NCI-H1105 treated with DMSO at 0.1 percent for 48 hours (cell line): ENCODE results near the gene AKAP8L.

Experiments
- DNase-seq: peaks from one replicate; lab custom pipeline; 2025; lab: John Stamatoyannopoulos, UW

Gene AKAP8L, protein sequence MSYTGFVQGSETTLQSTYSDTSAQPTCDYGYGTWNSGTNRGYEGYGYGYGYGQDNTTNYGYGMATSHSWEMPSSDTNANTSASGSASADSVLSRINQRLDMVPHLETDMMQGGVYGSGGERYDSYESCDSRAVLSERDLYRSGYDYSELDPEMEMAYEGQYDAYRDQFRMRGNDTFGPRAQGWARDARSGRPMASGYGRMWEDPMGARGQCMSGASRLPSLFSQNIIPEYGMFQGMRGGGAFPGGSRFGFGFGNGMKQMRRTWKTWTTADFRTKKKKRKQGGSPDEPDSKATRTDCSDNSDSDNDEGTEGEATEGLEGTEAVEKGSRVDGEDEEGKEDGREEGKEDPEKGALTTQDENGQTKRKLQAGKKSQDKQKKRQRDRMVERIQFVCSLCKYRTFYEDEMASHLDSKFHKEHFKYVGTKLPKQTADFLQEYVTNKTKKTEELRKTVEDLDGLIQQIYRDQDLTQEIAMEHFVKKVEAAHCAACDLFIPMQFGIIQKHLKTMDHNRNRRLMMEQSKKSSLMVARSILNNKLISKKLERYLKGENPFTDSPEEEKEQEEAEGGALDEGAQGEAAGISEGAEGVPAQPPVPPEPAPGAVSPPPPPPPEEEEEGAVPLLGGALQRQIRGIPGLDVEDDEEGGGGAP

DNA sequence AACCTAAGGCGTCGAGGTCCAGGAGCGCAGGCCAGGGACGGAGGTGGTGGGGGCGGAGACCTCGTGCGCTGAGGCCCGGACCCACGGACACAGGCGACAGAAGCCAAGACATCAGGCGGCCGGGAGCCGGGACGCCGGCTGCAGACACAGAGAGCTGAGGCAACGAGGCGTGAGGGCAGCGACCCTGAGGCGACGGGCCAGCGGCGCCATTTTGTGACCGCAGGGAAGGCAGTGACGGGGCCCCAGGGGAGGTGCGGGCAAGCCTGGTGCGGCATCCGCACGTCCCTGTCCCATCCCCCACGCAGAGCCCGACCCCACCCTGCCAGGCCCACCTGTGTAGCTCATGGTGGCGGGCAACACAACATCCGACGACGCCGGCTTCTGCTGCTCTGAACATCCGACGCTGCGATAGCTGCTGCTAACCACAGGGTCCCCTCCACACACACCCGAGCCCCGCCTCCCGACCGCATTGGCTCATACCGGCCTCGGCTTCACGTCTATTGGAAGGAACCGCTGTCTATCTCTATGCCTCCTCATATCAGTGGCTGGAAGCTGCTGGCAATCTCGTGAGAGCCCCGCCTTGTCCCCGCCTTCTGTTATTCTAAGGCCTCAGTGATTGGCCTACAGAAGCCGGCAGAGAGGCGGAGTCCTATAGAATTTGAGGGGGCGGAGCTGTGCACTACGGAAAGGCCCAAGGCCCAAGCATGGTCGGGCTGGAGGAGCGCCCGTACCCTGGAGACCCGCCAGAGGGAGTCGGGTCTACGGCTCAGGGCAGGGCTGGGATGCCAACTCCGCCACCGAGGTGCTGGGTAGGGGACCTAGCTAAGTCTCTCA is at the start of gene AKAP8L:
Gene AKAP8L, minus strand, starts transcription at position 410 of the 834 bp plus-strand sequence. Its CDS starts 65 bp downstream, at position 345.
- peak; percentile 99 for DNase-seq

DNA sequence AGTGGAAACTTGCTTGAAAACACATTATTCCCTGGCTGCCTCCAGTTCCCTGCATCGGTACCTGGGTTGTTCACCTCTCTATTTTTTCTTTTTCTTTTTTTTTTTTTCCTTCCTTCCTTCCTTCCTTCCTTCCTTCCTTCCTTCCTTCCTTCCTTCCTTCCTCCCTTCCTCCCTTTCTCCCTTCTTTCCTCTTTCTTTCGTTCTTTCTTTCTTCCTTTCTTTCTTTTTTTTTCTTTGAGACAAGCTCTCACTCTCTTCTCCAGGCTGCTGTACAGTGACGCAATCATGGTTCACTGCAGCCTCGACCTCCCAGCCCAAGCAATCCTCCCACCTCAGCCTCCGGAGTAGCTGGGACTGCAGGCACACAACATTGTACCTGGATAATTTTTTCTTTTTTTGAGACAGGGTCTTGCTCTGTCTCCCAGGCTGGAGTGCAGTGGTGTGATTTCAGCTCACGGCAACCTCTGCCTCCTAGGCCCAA is 49.0 kb upstream of the AKAP8L start:
- no peak for DNase-seq

DNA sequence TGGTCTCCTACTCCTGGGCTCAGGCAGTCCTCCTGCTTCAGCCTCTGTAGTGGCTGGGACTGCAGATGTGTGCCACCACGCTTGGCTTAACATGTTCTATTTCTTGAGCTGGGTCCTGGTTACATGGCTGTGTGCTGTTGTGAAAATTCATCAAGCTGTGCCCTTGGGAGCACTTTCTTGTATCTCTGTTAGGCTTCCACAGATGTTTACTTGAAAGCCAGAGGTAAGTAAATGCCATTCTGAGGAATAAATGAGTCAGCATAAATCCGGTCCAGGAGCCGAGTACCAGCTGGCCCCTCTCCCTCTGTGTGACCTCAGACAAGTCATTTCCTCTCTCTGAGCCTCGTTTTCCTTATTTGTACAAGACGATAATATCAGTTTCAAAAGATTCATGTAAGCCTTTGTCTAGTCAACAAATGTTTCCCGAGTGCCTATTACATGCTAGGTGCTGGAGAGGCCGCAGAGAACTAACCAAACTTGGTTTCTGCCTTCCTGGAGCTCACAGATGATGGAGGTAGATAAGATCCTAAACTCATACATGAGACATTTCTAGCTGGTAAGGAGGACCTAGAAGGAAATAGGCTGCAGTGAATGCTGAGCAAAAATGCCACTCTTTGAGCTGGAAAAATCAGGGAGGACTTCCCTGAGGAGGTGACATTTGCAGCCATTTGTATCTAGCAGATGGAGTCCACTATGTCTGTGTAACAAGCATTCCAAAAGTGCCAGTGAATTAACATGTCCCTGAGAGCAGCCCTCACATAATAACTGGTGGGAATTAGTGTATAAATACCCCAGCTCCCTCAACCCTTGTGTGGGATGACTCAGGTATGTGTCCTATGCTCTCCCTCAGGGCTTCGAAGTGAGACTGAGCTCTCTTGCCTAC is 48.3 kb upstream of the AKAP8L start:
- no peak for DNase-seq

DNA sequence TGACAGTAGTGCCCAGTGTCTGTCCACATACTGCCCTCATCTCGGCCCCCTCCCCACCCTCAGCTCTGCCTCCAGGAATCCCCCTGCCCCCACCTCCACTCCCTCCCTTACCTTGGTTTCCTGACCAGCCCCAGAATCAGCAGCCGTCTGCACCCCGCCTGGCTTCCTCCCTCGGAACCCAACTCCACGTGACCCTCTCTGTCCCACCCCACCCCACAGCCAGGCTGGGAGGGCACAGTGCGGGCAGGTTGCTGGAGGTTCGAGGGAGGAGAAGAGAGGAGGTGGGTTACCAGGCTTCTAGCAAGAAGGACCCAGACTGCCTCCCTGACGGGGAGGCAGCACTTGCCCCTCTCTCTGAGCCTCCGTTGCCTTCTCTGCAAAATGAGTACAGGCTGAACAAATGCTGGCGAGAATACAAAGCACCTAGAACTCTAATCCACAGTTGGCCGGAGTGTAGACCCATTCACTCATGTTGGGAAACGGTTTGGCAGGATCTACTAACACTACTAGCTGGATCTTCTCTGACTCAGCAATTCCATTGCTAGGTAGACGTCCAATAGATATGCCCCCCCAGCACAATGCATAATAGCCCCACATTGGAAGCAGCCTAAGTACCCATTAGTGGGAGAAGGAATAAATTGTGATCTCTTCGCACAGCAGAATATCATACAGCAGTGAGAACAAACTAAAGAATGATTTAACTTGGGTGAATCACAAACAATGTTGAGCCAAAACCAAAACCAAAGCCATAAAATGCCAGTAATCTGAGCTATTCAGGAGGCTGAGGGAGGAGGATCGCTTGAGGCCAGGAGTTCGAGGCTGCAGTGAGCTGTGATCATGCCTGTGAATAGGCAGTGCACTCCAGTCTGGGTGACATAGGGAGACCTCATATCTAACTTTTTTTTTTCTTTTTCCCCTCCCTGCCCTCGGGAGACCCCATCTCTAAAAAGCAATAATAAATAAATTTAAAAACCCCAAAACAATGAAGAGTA is 45.9 kb upstream of the AKAP8L start, which contains the start of gene RASAL3:
Gene RASAL3, minus strand, starts transcription at position 151 of the 992 bp plus-strand sequence. CDS start 186 bp downstream, outside the sequence.
- DNase-seq, result no peak

DNA sequence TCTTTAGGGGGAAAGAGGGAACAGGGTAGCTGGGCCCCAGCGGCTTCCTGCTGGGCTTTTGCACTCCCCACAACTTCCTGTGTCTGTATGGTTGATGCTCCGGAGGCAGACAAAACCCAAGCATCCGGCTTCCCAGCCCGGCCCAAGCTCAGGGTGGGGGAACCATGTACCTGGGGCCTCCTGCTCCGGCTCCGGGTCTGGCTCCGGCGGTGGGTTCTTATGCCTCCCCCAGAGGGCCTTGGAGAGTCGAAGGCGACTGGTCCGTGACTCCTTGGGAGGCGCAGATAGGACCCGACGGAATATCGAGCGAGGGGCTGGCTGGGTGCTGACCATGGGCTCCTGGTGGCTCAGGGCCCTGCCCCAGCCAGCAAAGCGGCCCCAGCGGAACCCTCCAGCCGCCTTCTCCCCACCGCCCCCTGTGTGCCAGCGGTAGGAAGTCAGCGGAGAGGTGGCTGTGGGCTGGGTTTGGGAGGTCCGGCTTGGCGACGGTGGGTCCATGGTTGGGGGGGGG is 45.1 kb upstream of the AKAP8L start:
- DNase-seq, result no peak

DNA sequence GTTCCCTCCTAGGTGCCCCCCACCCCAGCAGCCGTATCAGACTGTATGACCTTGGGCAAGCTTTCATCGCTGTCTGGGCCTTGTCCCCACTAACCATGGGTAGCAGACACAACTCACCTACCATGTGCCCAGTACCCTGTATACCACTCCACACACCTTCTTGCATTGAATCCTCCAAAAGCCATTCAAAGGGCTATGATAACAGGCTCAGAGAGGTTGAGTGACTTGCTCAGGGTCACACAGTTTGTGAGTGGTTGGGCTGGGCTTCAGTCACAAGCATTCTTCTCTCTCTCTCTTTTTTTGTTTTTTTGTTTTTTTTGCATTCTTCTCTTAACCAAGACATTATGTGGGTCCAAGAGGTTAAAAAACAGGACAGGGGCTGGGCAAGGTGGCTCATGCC is 42.9 kb upstream of the AKAP8L start:
- DNase-seq, result no peak

DNA sequence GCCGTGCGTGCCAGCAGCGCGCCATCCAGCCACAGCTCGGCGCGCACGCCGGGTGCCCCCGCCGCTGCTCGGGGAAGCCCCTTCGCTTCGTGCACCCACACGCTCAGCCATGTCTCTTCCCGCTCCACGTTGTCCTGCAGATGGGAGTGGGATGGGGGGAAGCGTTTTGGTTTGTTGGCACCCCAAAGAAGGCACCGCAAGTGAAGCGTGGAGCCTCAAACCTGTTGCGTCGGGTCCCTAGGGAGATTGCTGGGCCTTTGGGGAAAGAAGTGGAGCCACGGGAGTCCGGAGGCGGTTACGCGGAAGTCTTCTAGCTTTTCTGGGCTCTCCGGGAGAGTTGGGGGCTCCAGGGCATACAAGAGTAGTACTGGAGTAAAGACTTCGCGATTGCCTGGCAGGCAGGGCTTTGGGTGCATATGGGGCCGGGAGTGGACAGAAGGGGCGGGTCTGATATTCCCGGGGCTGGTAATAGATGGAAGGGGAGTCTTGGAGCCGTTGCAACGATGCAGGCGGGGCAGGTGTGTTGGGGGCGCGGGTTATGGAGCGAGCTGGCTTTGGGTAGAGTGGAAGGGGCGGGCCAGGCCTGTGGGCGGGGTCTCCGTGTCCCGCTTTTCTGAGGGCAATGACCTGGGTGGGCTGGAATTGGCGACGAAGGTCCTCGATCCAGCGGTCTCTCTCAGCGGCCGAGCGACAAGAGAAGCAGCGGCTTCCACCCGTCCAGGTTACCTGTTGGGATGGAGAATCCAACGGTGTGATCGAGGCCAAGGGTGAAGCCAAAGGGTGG is 39.1 kb upstream of the AKAP8L start:
- no peak for DNase-seq

DNA sequence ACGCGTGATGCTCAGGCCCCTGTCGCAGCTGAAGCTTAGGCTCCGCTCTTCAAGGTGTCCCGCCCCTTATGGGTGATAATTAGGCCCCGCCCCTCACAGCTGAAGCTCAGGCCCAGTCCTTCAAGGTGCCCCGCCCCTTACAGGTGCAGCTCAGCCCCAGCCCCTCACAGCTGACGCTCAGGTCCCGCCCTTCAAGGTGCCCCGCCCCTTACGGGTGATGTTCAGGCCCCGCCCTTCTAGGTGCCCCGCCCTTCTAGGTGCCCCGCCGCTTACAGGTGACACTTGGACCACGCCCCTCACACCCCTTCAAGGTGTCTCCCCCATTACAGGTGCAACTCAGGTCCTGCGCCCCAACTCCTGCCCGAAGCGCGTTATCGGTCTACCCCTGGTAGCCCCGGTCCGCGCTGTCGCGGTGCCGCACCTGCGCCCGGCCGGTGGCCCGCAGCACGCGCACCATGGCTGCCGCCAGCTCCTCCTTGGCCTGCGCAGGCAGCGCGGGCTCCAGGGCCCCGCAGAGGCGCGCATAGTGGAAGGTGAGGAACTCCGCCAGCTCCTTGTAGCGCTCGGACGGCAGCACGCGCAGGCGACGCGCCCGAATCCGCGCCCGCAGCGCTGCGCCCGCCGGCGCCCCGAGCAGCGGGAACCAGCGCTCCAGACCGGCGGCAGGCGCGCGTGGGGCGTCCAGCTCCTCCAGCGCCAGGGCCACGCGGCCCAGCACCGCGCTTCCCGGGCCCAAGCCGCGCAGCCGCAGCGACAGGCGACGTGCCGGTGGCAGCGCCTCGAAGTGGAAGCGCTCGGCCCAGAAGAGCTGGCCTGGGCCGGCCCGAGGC is 38.3 kb upstream of the AKAP8L start:
- DNase-seq, result peak; percentile 89

DNA sequence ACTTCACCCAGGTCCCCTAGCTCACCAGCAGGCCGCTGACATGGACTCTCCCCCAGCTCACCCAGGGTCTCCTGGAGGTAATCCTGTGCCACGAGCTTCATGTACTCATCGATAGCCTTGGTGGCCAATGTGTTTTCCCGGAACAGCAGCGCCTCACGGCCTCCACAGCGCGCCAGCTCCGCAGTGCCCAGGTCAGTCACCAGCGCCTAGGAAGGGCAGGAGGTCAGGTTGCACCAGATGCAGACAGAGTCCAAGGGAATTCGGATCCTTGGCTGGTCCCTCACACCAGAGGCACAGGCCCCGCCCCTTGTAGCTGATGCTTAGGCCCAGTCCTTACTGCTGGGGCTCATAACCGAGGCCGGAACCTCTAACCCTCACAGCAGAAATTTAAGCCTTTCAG is 37.7 kb upstream of the AKAP8L start:
- DNase-seq, result no peak

DNA sequence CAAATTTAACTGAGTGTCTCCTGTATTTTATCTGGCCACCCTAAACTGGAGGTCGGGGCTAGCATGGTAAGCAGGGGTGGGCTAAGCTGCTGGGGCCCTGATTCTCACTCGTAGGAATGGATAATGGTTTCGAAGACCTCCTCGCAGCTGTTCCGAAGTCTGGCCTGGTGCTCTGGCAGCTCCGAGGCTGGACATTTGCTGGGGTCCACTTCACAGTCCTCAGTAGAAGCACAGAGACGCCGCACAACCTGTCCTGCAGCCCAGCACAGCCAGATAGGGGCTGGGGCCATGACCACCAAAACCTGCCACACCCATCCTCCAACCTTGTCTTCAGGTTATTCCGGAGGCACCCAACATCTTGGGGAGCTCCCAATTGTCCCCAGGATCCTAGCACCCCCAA is 37.2 kb upstream of the AKAP8L start:
- no peak for DNase-seq

DNA sequence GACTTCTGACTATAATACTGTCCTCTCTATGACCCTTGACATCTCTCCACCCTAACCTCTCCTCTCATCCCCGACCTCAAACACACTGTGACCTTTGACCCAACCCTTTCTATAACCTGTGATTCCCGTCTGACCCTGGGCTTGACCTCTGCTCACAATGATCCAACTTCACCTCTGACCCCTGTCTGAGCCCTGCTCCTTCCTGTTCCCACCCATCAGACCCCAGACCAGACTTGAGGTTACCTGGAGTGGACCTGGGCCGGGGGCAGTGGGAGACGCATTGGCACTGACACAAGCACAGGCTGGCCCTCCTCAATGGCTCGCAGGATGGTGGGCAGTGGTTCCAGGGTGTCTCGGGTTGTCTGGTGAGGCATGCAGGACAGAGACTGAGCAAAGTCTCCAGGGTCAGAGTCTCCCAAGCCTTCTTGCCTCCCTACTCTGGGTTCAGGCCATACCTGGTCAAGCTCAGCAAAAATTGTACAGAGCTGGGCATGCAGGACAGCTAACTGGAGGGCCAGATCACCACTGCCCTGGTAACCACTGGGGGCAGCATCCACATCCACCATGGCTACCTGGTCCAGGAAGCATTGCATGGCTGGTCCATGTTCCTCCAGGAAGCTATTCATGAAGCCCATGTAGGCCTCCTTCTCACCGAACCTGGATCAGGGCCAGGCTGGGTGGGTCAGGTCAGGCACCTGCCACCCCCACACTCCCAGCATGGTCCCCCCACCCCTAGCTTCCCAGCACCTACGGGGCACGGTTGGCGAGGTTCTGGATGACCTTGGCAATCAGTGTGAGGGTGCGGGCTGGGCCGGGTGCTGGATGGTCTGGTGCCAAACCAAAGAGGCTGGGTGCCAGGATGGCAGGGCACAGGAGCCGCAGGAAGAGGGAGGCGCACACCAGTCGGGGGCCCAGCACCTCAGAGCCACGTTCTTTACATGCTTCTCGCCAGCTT is 35.4 kb upstream of the AKAP8L start:
- DNase-seq, result no peak

DNA sequence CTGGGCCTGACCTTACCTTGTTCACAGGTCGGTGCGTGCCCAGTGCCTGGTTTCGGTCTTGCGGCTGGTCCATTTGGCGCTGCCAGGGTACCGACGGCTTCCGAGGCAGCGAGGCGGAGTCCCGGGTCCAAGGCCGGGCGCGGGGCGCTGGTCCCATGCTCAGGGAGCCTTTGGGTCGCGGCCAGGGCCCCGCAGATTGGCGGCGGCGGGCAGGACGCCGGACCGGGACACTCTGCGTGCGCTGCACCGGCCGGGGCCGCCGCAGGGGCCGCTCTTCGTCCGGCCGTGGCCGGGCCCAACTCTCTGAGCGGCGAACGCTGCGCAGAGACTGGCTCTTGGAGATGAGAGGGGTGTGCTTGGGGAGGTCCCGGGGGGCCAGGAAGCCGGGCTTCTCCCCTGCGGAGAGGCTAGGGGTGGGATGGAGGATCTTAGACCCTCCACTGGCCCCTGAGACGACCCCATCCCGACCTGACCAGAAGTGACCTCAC is 34.3 kb upstream of the AKAP8L start:
- no peak for DNase-seq

DNA sequence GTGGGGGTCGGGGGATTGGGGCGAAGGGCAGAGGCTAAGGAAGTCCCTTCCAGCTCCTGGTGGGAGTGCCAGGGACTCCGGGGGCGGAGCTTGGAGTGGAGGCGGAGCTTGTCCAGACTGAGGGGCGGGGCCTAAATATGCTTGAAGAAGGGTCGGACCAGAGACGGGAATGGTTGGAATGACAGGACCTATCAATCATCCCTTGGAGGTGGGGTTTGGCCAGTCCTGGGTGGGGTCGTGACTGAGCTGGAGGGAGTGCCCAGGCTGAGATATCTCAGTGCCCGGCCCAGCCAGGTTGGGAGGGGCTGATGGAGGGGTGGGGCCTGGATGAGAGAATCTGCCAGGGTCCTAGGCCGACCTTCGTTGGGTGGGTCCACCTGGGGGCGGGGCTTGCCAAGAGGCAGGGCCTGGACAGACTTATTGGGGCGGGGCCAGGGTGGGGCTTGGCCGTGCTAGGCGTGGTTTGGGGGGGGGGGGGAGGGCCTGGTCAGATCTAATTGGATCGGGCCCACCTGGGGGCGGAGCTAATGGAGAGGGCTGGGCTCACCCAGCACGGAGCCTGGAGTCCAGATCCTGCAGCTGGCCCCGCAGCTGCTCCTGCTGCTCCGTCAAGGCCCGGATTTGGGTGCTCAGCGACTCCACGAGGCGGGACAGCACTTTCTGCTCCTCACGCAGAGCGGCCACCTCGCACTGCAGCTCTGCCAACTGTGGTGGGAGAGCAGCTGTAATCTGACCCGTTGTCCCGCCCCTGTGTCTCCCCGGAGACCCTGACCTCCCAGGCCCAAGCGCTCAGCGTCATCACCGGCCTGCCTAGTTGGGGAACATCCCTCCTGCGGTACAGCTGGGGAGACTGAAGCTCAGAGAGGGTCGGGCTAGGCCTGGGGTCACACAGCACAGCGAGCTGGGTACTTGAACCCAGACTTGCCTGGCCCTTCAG is 33.6 kb upstream of the AKAP8L start:
- DNase-seq, result no peak

DNA sequence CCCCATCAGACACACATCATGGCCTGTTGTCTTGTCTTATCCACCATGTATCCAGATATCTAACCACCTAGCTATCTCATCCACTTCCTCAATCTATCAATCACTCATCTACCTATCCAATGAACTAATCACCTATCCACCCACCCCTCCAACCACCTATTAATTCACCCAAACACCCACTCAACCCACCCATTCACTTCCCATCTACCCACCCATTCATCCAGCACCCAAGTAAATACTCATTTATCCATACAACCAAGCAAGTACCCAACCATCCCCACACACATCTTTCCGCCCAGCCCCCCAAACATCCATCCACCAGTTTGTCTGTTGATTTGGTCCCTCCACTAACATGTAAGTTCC is 31.7 kb upstream of the AKAP8L start:
- no peak for DNase-seq

DNA sequence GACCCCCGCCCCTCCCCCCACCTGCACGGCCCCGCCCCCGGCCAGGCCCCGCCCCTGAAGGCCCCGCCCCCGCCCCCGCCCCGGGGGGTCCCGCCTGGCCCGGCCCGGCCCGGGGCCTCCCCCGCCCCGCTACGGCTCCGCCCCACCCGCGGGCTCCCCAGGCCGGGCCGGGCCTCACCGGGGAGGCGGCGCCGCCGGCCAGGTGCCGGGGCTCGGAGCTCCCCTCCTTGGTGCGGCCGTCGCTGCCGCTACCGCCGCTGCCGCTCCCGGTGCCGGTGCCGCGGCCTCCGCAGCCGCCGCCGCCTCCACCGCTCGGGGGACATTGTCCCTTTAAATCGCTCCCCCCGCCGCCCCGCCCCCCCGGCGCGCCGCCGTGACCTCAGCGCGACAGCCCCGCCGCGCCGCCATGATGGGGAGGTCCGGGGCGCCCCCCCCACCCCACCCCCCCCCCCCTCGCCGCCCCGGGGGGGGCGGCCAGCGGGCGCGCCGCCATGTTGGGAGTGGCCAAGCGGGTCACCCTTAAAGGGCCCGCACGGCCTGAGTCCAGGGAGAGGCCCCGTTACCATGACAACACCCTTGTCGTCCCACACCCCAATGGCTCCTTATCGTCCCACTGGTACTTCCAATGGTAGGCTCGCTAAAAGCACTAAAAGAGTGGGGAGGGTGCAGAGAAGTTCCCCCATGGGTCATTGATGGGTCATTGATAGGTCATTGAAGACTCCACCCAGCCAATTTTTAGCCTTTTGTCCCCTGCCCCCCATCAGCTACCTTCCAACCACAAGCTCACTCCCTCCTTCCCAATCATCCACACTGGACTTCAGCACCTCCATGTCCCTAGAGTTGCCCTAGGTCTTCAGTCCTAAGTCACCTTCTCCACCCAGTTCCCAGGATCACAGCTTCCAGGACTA is 31.1 kb upstream of the AKAP8L start, which contains the start of gene WIZ:
Gene WIZ, minus strand, starts transcription at position 337 of the 908 bp plus-strand sequence. CDS start 1,649 bp downstream, outside the sequence.
- DNase-seq, result peak; percentile 29
